Stimulated activated CD8-positive, alpha-beta memory T cell treated with anti-CD3 and anti-CD28 coated beads, Interleukin-4, amount 100 ng/mL, for 48 hours (primary cell): ENCODE measurements around the gene MSANTD1.

Experiments used
- DNase-seq: peaks from one replicate; pipeline ENCODE4 v3.0.0-alpha.2; 2020

MSANTD1 gene

DNA sequence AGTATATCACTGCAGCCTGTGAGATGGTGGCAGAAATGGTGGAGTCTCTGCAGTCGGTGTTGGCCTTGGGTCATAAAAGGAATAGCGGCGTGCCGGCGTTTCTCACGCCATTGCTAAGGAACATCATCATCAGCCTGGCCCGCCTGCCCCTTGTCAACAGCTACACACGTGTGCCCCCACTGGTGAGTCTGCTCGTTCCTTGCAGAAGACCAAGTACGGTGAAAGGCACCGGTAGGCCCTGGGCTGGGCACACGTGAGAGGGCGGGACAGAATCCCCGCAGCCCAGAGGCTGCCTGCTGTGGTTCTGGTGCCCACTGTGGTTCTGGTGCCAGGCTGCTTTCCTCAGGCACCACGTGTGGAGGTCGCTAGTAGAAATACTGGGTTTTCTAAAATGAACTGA lies 31.2 kb upstream of the MSANTD1 start:
- DNase-seq, result no peak

DNA sequence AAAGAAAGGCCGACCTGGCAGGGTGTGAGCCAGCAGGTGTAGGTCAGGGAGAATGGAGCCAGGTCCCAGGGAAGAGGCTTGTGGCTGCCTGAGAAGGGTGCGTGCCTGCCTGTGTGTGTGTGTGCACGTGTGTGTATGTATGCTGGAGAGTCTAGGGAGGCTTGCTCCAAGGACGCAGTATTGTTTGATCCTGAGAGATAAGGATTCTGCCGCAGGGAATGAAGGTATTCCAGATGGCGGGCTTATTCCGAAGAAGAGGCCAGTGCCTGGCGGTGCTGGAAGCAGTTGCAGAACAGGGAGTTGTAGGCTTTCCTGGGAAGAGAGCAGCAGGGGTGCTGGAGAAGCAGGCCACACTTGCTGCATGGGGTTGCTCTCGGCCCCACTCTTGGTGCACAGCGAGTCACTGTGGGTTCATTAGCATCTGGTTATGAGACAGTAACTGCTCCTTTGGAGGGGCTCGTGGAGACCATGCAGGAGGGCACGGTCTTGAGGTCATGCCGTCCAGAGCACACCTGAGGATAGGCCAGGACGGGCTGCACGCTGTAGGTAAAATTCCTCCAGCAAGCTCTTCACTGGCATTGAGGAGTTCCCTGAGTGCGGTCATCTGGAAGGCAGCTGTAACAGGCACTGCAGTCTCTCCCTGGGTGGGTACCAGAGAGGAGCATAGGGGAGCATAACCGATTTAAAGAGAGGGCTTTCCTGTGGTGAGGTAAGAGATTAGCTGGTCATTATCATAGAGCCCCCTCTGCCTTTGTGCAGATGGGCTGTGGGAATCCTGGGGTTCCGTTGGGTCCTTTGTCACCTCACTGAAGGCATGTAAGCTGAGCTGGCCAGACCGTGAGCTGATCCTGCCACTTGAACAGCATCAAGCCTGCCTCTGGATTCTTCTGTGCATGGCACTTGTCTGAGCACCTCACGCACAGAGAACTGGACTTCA lies 29.9 kb upstream of the MSANTD1 start:
- DNase-seq, result no peak

DNA sequence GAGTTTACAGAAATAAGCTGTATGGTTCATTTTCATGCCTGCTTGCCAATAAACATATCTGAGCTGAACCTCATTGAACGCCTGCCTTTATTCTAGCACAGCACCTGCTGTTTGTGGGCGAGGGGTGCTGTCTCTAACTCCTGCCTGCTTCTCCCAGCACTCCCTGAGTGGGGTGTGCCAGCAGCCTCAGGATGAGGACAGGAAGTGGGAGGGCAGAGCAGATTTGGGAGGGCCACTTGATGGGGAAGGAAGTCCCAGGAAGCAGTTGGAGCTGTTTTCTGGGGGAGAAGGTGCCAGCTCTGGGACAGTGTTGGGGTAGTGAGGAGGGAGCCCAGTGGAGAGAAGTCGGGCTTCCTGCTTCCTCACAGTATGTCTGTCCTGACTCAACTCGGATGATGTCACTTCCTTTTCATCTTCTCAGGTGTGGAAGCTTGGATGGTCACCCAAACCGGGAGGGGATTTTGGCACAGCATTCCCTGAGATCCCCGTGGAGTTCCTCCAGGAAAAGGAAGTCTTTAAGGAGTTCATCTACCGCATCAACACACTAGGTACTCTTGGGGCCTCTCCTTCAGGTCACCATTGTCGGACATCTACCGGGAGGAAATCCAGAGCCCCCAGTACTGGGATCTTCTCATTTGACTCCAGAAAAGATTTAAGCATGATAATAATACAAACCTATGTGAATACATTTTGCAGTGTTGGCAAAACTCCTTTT lies 29.0 kb upstream of the MSANTD1 start:
- no peak for DNase-seq

DNA sequence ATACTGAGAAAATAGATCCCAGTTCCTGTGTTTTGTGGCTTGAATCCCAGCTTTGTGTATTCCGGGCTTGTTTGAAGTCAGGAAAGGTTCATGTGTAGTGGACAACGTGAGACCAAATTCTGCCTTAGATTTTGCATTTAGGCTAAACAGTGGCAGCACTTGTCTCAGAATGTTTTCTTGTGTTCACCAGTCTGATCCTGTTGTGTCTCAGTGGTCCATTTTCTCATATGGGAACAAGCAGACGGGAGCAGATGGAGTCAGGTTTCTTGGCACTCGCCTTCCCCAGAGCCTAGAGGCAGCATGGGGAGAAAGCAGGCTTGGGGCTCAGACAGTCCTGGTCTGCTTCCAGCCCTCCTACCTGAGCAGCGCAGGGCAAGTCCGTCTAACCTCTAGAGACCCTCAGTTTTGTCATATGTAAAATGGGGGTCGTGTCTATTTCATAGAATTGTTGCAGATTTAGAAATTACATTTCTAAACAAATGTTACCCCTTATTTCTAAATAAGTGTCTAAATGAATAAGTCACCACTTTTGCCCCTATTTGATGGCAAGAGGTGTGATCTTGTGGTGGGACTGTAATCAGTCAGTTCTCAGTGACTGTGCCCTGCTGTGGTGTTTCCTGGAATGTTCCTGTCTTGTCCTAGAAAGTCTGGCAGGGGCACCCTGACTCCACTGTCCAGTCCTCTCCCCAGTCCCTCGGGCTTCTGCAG lies 28.3 kb upstream of the MSANTD1 start:
- no peak for DNase-seq

DNA sequence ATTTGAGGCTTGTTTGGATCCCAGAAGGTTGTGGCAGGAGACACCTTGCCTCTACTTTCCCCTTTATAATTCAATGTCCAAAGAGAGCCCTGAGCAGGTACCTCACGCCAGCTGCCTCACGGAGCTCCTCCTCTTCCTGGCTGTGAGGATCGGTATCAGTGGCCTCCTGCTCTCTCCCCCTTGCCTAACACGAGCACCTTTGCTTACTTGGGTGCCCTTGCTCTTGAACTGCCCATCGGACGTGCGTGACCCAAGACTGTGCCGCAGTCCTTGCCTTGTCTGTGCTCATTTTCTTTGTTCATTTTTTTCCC lies 27.8 kb upstream of the MSANTD1 start:
- DNase-seq, result no peak

DNA sequence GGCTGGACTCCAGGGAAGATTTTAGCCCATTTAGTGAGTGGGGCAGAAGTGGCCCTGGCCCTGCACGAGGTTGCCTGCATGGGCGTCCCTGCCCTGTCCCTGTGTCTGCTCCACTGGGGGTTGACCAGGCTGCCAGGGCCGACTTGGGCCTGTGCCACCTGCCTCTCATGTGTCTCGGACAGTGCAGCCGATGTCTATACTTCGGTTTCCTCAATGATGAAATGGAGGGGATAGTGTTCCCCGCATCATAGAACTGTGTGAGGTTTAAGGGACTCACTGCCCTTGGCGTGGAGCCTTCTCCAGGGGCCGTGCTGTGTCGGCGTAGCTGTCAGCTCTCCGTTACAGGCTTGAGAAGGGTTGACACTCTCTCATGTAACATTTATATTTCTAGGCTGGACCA lies 27.0 kb upstream of the MSANTD1 start:
- no peak for DNase-seq

DNA sequence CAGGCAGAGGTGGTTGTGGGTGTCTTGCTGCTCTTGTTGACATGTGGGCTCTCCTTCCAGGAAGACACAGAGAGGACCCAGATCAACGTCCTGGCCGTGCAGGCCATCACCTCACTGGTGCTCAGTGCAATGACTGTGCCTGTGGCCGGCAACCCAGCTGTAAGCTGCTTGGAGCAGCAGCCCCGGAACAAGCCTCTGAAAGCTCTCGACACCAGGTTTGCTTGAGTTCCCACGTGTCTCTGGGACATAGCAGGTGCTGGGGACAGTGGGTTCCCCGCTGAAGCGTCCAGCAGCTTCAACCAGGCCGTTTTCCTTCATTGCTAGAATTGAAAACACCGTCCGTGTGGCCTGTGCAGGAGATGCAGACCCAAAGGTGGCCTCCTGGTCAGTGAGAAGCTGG lies 25.6 kb upstream of the MSANTD1 start:
- no peak for DNase-seq

DNA sequence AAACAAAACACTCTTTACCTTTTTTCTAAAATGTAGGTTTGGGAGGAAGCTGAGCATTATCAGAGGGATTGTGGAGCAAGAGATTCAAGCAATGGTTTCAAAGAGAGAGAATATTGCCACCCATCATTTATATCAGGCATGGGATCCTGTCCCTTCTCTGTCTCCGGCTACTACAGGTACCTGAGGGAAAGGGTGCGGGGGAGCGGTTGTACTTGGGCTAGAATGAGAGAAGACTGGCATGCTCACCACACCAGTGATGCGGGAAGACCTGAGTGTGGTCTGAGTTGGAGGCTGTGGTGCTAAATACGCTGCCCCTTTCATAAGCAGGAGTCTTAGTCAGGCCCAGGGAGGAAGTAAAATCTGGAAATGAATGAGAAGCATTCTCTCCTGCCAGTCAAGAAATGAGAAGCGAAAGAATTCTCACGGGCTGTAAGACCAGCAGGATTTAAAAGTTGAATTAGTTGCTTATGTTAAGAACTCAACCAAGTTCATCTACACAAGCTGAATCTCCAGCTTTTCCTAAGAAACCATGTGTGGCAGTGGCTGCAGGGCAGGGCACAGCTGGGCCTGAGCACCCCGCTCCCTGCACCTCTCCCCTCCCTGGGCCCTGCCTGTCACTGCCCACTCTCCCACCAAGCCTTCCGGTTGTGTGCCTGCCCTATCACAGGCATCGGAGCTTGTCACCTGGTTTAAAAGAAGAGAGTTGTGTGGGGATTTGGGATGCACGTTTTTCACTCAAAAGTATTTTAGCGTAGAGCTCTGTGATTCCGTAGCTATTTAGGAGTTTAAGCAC lies 24.8 kb upstream of the MSANTD1 start:
- DNase-seq, result no peak

DNA sequence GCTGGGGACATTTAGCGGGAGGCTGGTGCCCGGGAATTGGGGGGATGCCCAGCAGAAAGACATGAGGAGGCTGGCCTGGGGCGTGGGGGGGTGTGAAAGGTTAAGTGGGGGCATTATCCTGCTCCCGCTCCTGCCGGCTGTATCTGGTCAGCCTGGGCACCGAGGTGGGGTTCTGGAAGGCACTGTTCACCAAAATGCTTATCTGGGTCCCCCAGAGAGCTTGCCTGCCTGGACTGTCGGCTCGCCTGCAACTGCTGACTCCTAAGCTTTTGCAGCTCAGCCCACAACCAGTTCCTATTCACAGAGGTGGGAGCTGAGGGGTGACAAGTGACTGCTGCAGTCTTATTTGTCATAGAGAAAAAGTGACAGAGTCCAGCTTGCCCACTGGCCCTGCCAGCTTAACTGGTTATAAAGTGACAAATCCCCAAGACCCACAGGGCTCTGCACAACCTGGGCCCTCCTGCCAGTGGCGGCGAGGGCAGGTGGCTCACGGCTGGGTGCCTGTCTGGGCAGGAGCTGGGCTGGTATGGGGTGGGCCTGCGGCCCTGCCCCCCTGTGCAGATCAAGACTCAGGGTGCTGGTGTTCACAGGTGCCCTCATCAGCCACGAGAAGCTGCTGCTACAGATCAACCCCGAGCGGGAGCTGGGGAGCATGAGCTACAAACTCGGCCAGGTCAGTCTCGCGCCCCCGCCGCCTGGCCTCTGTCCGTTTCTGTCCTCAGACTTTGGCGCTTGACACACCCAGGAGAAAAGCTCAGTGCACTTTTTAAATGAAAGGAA lies 23.7 kb upstream of the MSANTD1 start:
- no peak for DNase-seq

DNA sequence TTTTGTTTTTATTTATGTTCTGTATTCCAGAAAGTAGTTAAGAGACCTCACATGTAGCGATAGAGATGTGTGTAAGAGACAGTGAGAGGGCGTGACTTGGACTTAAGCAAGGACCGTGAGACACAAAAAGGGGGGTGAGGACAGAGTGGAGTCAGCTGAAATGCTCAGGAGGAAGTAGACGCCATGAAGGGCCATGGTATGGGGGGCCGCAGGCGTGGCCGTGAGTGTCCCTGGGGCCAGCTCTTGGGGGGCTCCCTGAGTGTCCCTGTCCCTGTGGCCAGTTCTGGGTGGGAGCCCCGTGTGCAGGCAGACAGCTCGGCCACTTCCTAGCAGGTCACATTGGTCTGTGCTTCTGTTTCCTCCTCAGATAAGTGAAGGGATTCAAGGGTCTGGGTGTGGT lies 23.0 kb upstream of the MSANTD1 start:
- no peak for DNase-seq

DNA sequence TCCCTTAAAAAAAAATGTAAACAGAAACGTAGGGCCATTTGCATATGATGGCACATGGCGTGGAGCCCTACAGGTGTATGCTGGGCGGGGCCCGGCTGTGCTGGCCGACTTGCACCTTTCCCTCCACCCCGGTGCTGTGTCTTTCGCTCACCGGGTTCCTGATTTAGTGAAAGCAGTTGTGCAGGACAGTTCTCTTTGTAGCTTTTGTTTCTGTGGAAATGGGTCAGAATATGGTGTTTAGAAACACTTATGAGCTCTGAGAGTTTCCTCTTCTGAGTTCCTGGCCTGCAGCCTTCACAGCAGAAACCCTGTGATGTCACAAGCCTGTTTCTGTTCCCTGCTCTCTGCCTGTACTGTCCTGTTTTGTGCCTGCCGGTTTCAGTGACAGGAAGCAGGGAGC lies 22.5 kb upstream of the MSANTD1 start:
- no peak for DNase-seq

DNA sequence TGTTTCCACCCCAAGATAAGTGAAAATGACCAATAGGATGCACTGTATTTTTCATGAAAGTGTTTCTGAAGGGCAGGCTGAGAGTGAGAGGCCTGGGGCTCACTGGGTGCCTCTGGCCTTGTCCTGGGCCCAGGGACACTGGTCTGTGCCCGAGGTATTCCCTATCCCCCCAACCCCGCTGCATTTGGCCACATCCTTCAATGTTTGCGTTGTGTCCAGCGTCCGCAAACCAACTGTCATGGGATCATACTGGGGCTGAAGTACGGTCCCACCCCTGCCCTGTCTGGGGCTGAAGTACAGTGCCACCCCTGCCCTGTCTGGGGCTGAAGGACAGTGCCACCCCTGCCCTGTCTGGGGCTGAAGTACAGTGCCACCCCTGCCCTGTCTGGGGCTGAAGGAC lies 22.0 kb upstream of the MSANTD1 start:
- no peak for DNase-seq

DNA sequence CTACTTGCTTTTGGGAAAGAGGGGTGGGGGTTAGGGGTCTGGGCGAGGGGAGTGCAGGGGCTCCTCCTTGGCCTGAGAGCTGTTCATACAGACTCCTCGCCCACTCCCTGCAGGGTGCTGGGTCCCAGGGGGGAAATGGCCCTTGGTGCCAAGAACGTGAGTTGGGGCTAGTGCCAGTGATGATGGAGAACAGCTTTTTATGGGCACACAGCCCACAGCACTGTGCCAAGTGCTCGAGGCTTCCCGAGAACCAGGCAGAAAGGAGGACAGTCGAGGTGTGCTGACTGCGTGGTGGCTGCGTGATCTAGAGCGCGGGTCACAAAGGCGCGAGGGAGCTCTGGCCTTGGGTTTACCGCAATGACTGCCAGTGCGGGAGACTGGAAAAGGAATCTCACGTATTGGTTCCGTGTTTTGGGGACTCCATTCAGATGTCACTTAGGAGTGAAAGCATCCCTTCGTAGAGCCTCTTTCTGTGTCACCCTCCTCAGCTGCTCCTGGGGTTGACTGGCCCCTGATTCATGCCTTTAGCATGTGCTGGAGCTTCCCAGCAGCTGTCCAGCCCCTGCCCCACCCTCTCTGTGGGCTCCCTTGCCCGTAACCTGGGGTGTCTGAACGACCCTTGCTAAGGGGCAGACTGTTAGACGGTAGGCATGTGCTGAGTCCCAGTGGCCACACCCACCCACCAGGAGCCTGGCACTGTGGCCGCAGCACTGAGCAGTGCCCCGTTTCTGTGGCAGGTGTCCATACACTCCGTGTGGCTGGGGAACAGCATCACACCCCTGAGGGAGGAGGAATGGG lies 20.9 kb upstream of the MSANTD1 start:
- DNase-seq, result no peak

DNA sequence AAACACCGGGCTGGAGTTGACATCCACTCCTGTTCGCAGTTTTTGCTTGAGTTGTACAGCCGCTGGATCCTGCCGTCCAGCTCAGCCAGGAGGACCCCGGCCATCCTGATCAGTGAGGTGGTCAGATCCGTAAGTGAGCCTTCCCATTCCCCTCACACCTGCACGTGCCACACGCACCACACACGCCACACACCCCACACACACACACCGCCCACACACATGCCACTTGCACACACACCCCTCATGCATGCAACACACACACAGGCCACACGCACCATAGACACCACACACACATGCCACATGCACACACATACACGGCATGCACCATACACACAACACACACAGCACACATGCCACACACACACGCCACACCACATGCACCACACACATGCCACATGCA lies 20.1 kb upstream of the MSANTD1 start:
- DNase-seq, result no peak

DNA sequence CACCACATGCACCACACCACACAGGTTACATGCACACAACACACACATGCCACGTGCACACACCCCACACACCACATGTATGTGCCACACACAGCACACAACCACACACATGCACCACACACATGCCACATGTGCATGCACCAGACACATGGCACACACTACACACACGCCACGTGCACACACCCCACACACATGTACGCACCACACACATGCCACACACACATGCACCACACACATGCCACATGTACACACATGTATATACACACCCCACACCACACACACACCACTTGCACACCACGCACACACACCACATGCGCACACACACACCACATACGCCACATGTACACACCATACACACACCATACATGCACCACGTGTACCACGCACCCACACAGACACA lies 19.6 kb upstream of the MSANTD1 start:
- no peak for DNase-seq

DNA sequence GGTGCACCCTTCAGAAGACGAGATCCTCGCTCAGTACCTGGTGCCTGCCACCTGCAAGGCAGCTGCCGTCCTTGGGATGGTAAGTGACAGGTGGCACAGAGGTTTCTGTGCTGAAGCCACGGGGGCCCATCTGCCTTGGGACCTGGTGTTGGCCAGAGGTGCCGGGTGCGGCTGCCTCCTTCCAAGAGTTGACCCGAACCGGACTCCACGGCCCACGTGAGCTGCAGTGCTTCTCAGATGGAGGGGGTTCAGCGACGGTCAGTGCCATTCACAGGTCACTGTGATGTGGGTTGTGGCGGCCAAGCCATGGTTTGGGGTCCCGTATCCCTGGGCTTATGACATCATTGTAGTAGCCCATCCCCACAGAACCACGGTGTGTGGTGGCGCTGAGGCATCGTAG lies 19.0 kb upstream of the MSANTD1 start:
- no peak for DNase-seq

DNA sequence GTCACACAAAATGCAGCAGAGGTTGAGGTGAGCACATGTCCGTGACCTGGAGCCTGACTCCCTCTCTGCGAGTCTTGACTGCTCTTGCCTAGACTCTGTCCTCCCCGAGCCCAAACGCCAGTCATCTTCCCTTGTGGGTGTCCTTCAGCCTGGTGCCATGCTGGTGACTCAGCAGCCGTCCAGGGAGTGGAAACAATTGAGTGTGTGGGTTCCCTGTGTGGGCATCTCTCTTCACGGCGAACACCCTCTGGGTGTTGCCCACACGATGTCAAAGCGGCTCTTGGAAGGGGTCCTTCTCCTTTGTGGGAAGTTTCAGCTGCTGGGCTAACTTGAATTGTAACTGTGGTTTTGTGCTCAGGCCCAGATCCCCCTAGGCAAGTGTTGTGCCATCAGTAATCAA lies 17.5 kb upstream of the MSANTD1 start:
- no peak for DNase-seq

DNA sequence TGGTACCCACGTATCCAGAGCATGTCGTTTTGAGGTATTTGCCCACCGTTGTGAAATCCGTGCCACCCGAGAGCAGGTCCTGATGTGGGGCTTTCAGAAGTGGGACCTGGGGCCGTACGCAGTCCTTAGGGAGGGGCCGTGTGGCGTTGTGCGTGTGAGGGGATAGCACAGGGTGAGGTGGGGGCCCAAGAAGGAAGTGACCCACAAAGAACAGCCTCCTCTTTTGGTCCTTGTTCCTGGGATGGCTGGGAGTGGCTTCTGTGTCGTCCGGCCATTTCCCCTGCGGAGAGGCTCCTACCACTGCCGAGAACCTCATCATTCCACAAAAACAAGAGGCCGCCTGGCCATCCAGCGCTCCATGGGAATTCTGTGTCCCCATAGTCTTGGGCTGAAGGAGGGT lies 17.0 kb upstream of the MSANTD1 start:
- DNase-seq, result no peak

DNA sequence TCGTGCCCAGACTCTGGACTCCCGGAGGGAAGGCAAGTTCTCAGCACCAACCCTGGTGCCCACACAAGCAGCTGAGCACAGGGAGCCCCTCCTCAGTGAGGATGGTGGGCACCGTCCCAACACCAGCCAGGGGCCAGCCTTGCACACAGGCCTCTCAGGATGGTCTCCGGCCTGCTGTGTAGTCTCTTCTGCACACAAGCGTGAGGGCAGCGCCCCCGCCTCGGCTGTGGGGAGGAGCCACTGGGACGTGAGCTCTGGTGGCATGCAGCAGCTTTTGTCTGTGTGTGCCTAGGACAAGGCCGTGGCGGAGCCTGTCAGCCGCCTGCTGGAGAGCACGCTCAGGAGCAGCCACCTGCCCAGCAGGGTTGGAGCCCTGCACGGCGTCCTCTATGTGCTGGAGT lies 16.1 kb upstream of the MSANTD1 start:
- DNase-seq, result no peak

DNA sequence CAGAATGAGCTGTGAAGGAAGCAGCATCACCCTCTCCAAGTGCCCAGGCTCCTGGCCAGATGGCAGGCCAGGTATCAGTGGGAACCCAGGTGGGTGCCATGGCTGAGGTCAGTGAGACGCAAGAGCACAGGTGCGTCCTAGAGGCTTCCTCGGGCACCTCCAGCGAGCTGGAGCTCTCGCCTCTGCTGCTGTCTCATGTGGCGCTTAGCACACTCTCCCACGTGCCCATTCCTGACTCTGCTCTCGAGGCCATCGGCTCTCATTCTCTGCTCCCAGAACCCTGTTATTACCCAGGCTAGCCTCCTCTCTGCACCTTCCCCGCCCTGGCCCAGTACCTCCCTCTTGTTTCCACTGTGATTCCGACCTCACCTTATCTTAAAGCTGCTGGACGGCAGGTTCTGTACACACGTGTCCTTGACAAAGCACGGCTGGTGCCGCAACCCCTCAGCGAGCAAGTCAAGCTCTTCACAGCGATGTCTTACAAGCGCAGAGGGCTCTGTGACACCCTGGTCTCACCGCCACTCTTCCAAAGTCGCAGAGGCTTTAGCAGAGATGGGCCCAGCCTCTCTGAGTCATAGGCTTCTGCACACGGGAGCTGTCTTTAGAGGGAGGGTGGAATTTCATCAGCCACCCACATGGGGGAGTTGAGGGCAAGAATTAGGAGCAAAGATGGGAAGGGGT lies 15.4 kb upstream of the MSANTD1 start:
- no peak for DNase-seq
